ENCODE measurements around the gene COL19A1.

COL19A1 gene

DNA sequence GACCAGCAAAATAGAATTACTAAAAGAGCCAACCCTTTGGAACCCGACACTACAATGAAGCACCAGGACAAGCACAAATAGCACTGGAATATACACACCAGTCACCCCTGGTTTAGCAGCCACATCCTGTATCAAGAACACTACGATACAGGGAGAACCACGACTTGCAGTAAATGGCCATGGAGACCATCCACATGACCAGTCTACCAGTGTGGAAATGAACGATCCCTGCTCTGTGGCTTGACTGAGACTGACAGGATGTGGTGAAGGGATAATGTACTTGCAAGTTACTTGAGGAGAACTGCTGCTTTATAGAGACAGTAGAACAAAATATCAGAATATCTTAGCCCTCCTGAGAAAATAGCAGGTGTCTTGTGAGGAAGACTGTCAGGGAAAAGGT is 266.9 kb downstream of the COL19A1 start:
- no peak for TF ChIP-seq Cebpa-rat (IDR thresholded peaks at IDR 0.05)
- Histone ChIP-seq H3K4me2 (no peak overlapping the region), H3K4me1 (no peaks in the 10 kb centered on the region), H3K27ac (no peak overlapping the region), H3K27me3 (no peaks in the 10 kb centered on the region), H3K9me3 (replicated peaks in 1 of 11) (no peaks in the 10 kb centered on the region), H3K9ac (no peak overlapping the region), H3K4me3 (no peak overlapping the region), H3K36me3 (no peaks in the 10 kb centered on the region), H4K20me1 (no peaks in the 10 kb centered on the region)

DNA sequence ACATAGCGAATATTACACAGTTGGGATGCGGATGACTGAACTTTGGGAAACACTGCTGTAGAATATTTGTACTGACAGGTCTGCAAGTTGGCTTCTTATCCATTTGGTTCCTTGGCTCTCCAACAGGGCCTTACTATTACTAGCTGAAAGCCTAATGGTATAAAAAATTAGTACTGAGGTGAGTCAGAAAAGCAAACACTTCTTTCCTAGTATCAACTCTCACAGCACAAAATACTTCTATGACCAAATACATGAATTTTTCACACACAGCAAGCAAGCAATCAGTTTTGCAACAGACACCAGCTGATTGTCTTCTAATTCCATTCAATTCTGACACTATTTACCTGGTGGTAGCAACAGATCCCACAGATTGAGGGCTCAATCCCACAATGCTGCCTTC is 268.2 kb downstream of the COL19A1 start:
- no peak overlapping the region for H3K27ac ChIP-seq
- TF ChIP-seq Cebpa-rat (IDR thresholded peaks at IDR 0.05): no peak
- H3K9me3 ChIP-seq (replicated peaks in 1 of 11): no peaks in the 10 kb centered on the region
- H3K9ac ChIP-seq: no peak overlapping the region
- H4K20me1 ChIP-seq: no peaks in the 10 kb centered on the region
- H3K36me3 ChIP-seq: no peaks in the 10 kb centered on the region
- no peak overlapping the region for H3K4me2 ChIP-seq
- no peak overlapping the region for H3K4me3 ChIP-seq
- H3K4me1 ChIP-seq: no peaks in the 10 kb centered on the region
- no peaks in the 10 kb centered on the region for H3K27me3 ChIP-seq

DNA sequence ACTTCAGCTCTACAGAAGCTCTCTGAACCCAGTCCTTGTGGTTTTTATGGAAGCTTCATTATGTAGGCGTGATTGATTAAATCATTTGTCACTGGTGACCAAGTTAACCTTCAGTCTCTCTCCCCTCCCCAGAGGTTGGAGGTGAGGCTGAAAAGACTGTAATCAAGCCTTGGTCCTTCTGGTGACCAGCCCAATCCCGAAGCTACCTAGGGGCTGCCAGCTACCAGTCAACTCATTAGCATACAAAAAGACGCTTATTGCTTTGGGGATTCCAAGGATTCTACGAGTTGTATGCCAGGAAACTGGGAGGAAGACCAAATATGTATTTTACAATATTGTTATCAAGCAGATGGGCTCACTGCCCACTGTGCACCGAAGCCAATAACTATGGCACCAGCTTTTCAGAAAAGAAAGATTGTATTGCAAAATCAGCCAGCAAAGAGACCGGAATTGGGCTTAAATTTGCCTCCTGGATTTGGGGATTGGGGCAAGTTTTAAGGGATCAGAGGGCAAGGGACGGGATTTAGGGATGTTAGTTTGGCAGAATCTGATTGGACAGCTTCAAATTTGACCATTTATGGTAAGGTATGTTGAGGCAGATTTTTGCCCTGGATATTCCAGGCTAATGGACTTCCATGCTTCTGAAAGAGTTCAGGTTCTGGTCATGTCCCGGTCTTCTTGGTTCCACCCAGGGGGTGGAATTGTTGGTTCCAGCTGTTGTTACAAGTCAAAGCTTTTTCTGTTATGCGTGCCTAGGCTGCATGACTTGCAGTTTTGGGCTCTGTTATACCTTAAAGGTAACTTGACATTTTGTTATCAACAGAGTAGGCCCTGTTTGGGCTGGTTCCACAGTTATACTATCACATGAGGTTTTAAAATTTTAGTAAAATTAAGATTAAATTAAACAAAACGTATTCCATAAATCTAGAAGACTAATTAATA is 269.1 kb downstream of the COL19A1 start:
- H4K20me1 ChIP-seq: no peaks in the 10 kb centered on the region
- H3K9me3 ChIP-seq (replicated peaks in 1 of 11): no peaks in the 10 kb centered on the region
- H3K4me3 ChIP-seq: no peak overlapping the region
- H3K27ac ChIP-seq: no peak overlapping the region
- no peaks in the 10 kb centered on the region for H3K4me1 ChIP-seq
- TF ChIP-seq Cebpa-rat (IDR thresholded peaks at IDR 0.05): no peak
- H3K36me3 ChIP-seq: no peaks in the 10 kb centered on the region
- H3K4me2 ChIP-seq: no peak overlapping the region
- H3K27me3 ChIP-seq: no peaks in the 10 kb centered on the region
- H3K9ac ChIP-seq: no peak overlapping the region

DNA sequence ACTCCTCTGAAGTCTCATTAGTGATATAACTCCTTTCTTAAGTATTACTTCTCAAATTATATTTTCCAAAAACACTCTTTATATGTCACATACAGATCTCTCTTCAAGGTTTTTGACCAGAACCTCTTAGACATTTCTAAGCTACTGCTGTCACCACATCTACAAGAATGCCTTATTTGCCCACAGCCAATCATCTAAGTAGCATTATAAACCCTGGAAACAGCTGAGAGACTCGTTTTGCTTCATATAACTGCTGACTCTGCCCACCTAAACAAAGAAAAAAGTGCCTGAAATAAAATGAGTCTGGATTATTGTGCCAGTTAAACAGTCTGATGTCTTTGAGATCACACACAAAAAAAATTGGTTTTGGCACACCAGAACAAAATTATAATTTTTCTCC is 270.6 kb downstream of the COL19A1 start:
- Histone ChIP-seq H3K4me3 (no peak overlapping the region), H3K27ac (no peak overlapping the region), H3K36me3 (no peaks in the 10 kb centered on the region), H3K27me3 (no peaks in the 10 kb centered on the region), H3K4me1 (no peaks in the 10 kb centered on the region), H3K9me3 (replicated peaks in 1 of 11) (no peaks in the 10 kb centered on the region), H4K20me1 (no peaks in the 10 kb centered on the region), H3K9ac (no peak overlapping the region), H3K4me2 (no peak overlapping the region)
- no peak for TF ChIP-seq Cebpa-rat (IDR thresholded peaks at IDR 0.05)

DNA sequence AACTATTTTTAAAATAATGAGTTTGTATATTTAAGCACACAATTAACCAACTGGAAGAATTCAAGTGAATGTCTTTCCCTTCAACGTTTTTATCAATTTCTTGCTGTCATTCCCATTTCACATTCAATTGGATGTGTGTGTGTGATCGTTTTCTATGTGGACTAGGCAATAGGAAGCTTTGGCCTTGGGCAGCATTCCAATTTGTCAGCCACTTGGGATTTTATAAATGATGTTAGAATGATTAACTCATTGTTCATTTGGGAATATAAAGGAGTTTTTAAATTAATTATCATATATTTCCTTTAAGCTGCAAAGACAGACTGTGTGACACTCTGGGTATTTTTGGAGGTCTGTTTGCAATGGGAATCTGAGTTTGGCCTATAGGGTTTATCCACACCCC is 274.1 kb downstream of the COL19A1 start:
- Histone ChIP-seq H3K27me3 (no peaks in the 10 kb centered on the region), H4K20me1 (no peaks in the 10 kb centered on the region), H3K4me3 (no peak overlapping the region), H3K9me3 (replicated peaks in 1 of 11) (no peaks in the 10 kb centered on the region), H3K4me2 (no peak overlapping the region), H3K36me3 (no peaks in the 10 kb centered on the region), H3K9ac (no peak overlapping the region), H3K4me1 (no peaks in the 10 kb centered on the region), H3K27ac (no peak overlapping the region)
- no peak for TF ChIP-seq Cebpa-rat (IDR thresholded peaks at IDR 0.05)

DNA sequence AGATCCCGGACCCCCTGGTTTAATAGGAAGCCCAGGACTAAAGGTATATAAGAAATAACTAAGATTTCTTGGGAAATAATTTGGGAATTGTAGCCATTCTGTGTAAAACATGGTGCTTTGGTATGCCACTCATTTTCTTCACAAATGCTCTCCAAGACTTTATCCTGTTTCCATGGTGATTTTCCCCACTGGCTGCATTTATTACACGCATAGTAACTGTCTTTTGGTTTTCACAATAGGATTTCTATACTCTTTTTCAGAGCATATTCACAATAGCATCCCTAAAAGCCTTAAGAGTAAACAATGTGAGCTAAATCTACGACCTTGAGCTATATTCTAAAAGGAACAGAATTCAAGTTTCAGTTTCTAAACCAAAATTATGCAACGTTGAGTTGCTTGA is 275.7 kb downstream of the COL19A1 start:
- H3K9me3 ChIP-seq (replicated peaks in 1 of 11): no peaks in the 10 kb centered on the region
- H3K4me2 ChIP-seq: no peak overlapping the region
- H3K36me3 ChIP-seq: no peaks in the 10 kb centered on the region
- no peaks in the 10 kb centered on the region for H3K4me1 ChIP-seq
- TF ChIP-seq Cebpa-rat (IDR thresholded peaks at IDR 0.05): no peak
- no peaks in the 10 kb centered on the region for H3K27me3 ChIP-seq
- no peaks in the 10 kb centered on the region for H4K20me1 ChIP-seq
- no peak overlapping the region for H3K27ac ChIP-seq
- no peak overlapping the region for H3K4me3 ChIP-seq
- H3K9ac ChIP-seq: no peak overlapping the region

GRCh38 chr6:70145178-70145577 is 278.8 kb downstream of the COL19A1 start:
- Histone ChIP-seq H3K36me3 (no peaks in the 10 kb centered on the region), H3K4me3 (no peak overlapping the region), H3K27me3 (no peaks in the 10 kb centered on the region), H3K4me2 (no peak overlapping the region), H3K9me3 (replicated peaks in 1 of 11) (no peaks in the 10 kb centered on the region), H3K27ac (no peak overlapping the region), H4K20me1 (no peaks in the 10 kb centered on the region), H3K9ac (no peak overlapping the region), H3K4me1 (no peaks in the 10 kb centered on the region)
- no peak for TF ChIP-seq Cebpa-rat (IDR thresholded peaks at IDR 0.05)

- Histone ChIP-seq H3K4me2 (no peak overlapping the region), H3K36me3 (no peaks in the 10 kb centered on the region), H3K27ac (no peak overlapping the region), H3K9me3 (replicated peaks in 1 of 11) (no peaks in the 10 kb centered on the region), H4K20me1 (no peaks in the 10 kb centered on the region), H3K27me3 (no peaks in the 10 kb centered on the region), H3K4me3 (no peak overlapping the region), H3K9ac (no peak overlapping the region), H3K4me1 (peaks cover 0 to 6% (median 0%) of the 10 kb centered on the region in 10 experiments; a peak in 4 of 20 replicates)
- TF ChIP-seq Cebpa-rat (IDR thresholded peaks at IDR 0.05): no peak
Observed at GRCh38 chr6:70149209-70149788, 282.9 kb downstream of the COL19A1 start.

DNA sequence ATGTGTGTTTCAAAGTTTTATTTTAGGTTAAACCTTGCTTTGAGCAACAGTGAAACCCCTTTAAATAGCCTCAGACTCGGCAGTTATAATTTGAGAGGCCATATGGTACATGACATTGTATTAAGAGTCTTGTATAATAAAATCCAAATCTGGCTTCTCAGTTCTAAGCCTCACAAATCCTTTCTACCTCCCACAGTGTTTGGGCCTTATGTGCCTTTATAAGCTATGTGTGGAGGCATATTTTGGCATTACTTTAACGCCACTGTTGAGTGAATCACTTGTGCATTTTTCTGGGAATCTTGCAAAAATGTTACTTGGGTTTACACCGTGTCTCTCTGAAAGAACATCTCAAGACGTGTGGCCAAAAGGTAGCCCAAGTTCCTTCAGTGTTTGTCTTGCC is 284.2 kb downstream of the COL19A1 start:
- Histone ChIP-seq H3K4me1 (peaks cover 0 to 6% (median 0%) of the 10 kb centered on the region in 10 experiments; a peak in 4 of 20 replicates), H3K9me3 (replicated peaks in 1 of 11) (no peaks in the 10 kb centered on the region), H3K36me3 (no peaks in the 10 kb centered on the region), H3K4me3 (no peak overlapping the region), H3K4me2 (no peak overlapping the region), H4K20me1 (no peaks in the 10 kb centered on the region), H3K27ac (no peak overlapping the region), H3K9ac (no peak overlapping the region), H3K27me3 (no peaks in the 10 kb centered on the region)
- no peak for TF ChIP-seq Cebpa-rat (IDR thresholded peaks at IDR 0.05)

- H3K4me2 ChIP-seq: 0 out of 22 replicates have a peak overlapping the region, but pooled peaks of 2 of the 11 experiments have one; percentile 1 to 16
- H3K36me3 ChIP-seq: no peaks in the 10 kb centered on the region
- no peaks in the 10 kb centered on the region for H4K20me1 ChIP-seq
- H3K4me1 ChIP-seq: peaks cover 0 to 6% (median 0%) of the 10 kb centered on the region in 10 experiments; a peak in 4 of 20 replicates
- no peak overlapping the region for H3K9ac ChIP-seq
- H3K4me3 ChIP-seq: no peak overlapping the region
- no peaks in the 10 kb centered on the region for H3K27me3 ChIP-seq
- H3K27ac ChIP-seq: no peak overlapping the region
- no peak for TF ChIP-seq Cebpa-rat (IDR thresholded peaks at IDR 0.05)
- H3K9me3 ChIP-seq (replicated peaks in 1 of 11): no peaks in the 10 kb centered on the region
Observed at GRCh38 chr6:70151616-70152015, 285.3 kb downstream of the COL19A1 start.
